Daoy (cell line): Measurements from ENCODE around the gene RBP5. TPM values are rescaled to one million over a fixed set of nuclear protein-coding genes. Genes with fewer than 3 reads are reported as not detected.
"Not testable (repeated sequence)": the region's sequence is repeated elsewhere in the genome, so short reads cannot be mapped to it uniquely, and the experiment has no call there.

Source experiments
- DNase-seq: peaks from one replicate; pipeline ENCODE4 v3.0.0-alpha.2; 2015; ENCODE audit warnings: low read depth
- total RNA-seq: library from RNA; depleted of rRNA; stranded (reverse); fragments of >200 nt; shearing (Covaris generic); gene quantifications from 2 replicates; pipeline ENCODE4 v1.2.3, GENCODE V29; 2014

Gene RBP5
- total RNA-seq, 1 experiment from 2014 or later = 0.46 TPM

DNA sequence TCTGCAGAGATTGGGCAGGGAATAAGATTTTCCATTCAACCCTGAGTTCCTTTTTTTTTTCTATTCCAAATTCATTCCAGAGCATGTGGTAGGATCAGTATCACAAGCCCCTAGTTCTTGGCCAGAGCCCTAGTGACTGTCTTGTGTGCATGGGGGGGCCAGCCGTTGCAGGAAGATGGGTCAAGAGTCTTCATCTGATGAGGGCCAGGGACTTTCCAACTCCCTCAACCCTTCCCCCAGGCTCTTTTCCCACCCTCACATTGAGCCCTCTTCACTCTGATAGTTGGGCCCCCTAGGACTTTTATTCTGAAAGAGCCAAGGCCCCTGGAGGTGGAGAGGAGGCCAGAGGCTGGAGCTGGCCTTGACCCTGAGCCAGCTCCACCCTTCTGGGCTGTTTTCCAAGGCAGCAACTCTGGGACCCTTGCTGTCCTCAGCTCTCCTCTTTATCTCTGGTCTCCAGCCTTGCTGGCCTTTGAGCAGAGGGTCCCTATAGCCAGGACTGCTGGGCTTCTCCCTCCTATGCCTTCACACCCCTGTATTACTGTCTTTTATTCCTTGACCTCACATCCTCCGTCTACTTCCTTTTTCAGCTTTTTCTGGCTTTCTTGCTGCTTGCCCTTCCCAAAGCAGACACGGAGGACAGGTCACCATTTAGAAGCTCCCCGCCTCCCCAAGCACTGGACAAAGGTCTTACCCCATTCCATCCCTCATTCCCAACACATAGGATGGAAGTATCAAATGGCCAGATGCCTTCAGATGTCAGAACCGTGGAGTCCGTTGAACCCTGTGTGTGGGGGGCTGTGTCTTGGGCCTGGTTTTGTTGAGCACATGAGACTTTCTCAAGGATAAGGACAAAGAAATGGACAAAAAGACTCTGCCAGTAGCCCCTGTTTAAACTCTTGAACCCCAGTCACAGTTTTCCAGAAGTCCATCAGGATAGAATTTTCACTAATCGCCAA is 5.6 kb downstream of the RBP5 start:
- DNase-seq = no peak

GRCh38 chr12:7121324-7121723 is 7.4 kb downstream of the RBP5 start:
- DNase-seq = no peak

GRCh38 chr12:7120166-7120565 is 8.5 kb downstream of the RBP5 start:
- no peak for DNase-seq

- no peak for DNase-seq
Measured at GRCh38 chr12:7118881-7119280, 9.8 kb downstream of the RBP5 start.

GRCh38 chr12:7117670-7118069 is 11.0 kb downstream of the RBP5 start:
- no peak for DNase-seq

DNA sequence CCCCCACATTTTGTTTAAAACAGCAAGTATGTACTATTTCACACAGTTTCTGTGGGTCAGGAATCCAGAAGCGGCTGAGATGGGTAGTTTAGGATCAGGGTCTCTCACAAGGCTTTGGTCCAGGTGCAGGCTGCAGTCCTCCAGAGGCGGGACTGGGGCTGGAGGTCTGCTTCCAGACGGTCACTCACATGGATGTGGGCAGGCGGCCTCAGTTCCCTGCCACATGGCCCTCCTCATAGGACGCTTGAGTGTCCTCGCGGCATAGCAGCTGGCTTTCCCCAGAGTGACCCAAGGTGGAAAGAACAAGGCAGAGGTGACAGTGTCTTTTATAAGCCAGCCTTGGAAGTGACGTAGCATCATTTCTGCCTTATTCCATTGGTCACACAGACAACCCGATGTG is 11.8 kb downstream of the RBP5 start:
- no peak for DNase-seq

DNA sequence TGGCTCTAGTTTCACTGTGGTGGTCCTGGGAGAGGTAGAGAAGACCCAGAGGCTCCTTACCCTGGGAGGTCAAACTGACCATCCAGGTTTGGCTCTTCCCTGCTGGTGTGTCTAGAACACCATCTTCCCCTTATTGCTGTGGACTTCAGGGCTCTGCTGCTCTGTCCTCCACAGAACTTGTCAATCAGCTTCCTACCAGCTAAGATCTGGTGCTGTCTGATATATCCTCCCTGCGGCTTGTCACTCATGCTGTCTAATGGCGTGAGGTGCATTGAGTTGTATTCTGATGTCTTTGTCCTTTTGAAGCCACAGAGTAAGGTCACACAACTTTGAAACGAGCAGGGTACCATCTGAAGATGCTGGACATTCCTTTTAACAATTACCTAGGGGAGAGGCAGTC is 12.5 kb downstream of the RBP5 start:
- no peak for DNase-seq

GRCh38 chr12:7114851-7115250 is 13.8 kb downstream of the RBP5 start:
- DNase-seq = no peak

DNA sequence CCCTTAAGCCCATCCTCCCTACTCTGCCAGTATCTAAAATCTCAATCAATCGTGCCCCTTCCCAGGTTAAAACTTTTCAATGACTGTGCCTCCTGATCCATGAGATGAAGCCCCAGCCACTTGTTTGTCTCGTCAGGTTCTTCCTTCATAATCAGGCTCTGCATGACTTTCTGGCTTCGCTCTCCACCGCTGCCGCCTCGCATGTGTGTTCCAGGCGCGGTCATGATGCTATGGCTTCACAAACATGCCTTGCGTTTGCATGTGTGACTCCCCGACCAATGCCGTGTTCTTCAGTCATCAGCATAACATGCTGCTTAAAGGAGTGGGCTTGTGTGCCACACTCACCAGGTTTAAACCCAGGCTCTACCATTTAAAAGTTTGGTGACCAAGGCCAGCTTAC is 14.7 kb downstream of the RBP5 start:
- DNase-seq = no peak

DNA sequence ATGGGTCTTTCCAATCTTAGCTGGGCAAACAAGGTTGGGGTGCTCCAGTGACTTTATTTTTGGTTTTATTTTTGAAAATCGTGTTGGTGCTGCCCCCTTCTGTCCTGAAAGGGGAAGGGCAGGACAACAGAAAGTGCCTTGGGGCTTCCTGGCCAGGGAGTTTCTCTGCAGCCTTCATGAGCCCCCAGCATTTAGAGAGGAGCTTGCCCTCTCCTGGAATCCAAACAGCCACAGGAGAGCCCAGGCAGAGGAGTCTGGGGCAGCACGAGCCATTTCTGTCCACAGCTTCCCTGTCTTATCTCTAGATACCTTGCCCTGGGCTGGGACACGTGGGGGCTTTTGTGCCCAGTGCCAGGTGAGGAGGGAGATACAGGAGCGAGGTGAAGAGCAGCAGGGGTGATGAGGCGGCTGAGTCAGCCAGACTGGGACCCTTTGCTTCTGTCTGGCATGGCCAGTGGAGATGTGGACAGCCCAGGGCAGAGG is 15.3 kb downstream of the RBP5 start:
- DNase-seq = peak; percentile 35

DNA sequence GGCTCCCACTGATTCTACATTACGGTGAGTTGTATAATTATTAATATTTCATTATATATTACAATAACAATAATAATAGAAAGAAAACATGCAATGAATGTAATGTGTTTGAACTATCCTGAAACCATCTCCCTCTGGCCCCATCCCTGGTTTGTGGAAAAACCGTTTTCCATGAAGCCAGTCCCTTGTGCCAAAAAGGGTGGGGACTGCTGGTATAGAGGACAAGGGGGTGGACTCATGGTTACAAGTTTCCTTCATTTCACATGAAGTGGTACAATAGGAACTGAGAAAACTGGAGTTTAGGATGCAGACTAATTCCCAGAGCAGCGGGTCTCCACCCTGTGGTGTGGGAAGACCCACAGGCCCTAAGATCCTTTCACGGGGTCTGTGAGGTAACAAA is 16.6 kb downstream of the RBP5 start:
- DNase-seq = no peak

GRCh38 chr12:7110661-7111060 is 18.0 kb downstream of the RBP5 start:
- no peak for DNase-seq

GRCh38 chr12:7109572-7109920 is 19.1 kb downstream of the RBP5 start:
- no peak for DNase-seq

GRCh38 chr12:7108796-7109571 is 19.7 kb downstream of the RBP5 start, which contains the start of gene C1RL:
TSS of gene C1RL (minus strand) at chr12:7109214. CDS start at chr12:7109180, 34 bp downstream.
- peak; percentile 83 for DNase-seq

- peak; percentile 81 for DNase-seq
Measured at GRCh38 chr12:7108003-7108795, 20.5 kb downstream of the RBP5 start.

GRCh38 chr12:7107636-7108002 is 21.1 kb downstream of the RBP5 start:
- no peak for DNase-seq

DNA sequence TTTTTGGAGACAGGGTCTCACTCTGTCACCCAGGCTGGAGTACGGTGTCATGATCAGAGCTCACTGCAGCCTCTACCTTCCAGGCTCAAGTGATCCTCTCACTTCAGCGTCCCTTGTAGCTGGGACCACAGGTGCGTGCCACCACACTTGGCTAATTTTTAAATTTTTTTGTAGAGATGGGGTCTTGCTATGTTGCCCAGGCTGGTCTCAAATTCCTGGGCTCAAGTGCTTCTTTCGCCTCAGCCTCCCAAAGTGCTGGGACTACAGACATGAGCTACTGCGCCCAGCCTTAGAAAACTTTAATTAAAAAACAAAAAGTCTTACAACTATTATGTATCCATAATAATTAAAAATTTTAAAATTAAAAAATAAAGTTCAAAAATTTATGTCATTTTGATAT is 21.5 kb downstream of the RBP5 start:
- DNase-seq = not testable (repeated sequence)

DNA sequence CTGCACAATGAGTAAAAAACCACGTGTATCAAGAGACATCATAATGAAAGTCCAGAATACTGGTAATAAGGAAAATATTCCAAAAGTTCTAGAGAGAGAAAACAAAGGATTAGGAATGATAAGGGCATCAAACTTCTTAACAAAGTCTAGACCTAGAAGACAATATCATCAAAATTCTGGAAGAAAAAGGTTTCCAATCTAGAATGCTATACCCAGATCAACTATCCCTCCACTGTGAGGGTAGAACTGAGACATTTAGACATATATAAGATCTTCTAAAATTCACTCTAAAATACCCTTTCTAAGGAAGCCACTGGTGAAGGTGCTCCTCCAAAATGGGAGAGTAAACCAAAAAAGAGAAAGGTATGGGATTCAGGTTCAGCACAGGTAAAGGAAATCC is 22.6 kb downstream of the RBP5 start:
- no peak for DNase-seq

DNA sequence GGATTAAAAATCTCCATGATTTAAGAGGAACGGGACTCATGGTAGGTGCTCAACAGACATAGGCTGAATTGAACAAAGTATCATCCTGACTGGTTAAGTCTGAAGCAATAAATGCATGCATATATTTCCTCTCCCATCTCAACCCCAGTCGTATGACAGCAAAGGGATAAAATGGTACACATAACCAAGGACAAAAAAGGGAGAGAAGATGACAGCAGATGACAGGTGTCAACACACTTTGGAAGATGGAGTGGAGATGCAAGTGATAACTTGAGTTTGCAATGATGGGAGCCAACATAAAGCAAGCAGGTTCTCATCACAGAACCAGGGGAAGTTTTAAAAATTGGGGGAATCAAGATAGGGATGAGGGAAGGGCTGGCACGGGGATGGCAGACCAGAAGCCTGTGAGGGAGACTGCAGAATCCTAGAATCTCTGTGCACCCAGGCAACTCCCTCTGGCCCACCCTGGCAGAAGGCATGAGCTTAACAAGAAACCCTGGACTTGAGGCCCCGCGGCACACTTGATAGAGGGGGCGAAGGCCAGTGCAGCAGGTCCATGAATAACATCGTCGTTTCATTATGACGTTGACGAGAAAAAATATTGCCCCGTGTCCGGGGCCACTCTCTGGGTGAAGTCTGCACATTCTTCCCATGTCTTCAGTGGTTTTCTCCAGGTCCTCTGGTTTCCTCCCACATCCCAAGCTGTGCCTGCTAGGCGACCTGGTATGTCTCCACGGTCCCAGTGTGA is 24.7 kb downstream of the RBP5 start:
- no peak for DNase-seq

GRCh38 chr12:7102582-7102981 is 26.1 kb downstream of the RBP5 start:
- no peak for DNase-seq

DNA sequence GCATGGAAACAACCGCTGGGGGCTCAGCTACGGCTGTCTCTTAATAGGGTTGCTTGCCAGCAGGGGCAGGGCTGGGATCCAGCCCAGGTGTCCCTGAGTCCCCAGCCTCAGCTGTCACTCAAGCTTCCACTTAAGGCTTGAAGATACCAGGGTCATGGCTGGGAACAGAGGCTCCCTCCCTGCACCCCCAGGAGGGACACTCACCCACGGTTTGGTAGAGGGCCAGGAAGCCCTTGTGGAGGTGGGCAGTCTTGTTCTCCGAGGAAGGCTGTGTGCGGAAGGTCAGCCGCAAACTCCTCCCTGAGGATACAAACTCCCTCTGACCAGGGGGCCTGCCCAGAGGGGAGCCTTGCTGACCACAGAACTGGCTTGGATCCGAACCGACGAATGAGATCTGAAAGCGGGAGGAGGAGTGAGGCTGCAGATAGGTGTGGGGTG is 27.0 kb downstream of the RBP5 start:
- no peak for DNase-seq
